WTC11 (cell line): ENCODE data around the gene SH3BP5L.

Source experiments
- CREB1 ChIP-seq: sonication (generic); formaldehyde crosslinking; IDR thresholded peaks from 2 replicates; pipeline ENCODE4 v1.8.0; 2023; ENCODE audit warnings: mild to moderate bottlenecking, missing genetic modification reagents
- NR1H2 ChIP-seq: sonication (generic); formaldehyde crosslinking; IDR thresholded peaks from 2 replicates; pipeline ENCODE4 v1.9.0; 2021; ENCODE audit warnings: mild to moderate bottlenecking, moderate library complexity, missing genetic modification reagents
- RELA ChIP-seq: sonication (generic); formaldehyde crosslinking; IDR thresholded peaks from 2 replicates; pipeline ENCODE4 v1.8.1; 2022; ENCODE audit warnings: missing genetic modification reagents, mild to moderate bottlenecking, borderline replicate concordance

- TF ChIP-seq RELA (CRISPR knock-in tag) (no peak), CREB1 (no peak), NR1H2 (CRISPR knock-in tag) (no peak)
These were observed 47.8 kb upstream of the SH3BP5L start for GRCh38 chr1:248873409-248873992.
